ENCODE measurements around the gene PLXNB1. TPM values are rescaled to one million over a fixed set of nuclear protein-coding genes. Genes with fewer than 3 reads are reported as not detected.

The PLXNB1 gene
- total and polyA plus RNA-seq, 10 of the 15 experiments (the other 5 are each of a cell fraction or from before 2014, with no cell fraction given) = 0.18 to 15.1 (median 5.3) TPM

GRCh38 chr3:48411606-48412374, 18.1 kb downstream of the PLXNB1 start:
- RAD21 ChIA-PET (ENCODE audit: unreplicated experiment) = interaction anchor here (0.7 kb wide), 1 partner anchor 777 kb away, joined by 3 read pairs; no protein-coding TSS in a partner anchor
- WGBS (ENCODE audit: insufficient coverage, insufficient replicate concordance, low lambda C conversion rate, missing lambda C conversion rate) = 39% methylated on average over 10 of the region's 11 CpGs
- Histone ChIP-seq H3K36me3 (ENCODE audit: control insufficient read depth in 2 of 2, insufficient read depth in 2 of 2, low read length in 1 of 2) (no peaks in the 10 kb centered on the region), H4K20me1 (ENCODE audit: control insufficient read depth, insufficient read depth) (no peaks in the 10 kb centered on the region), H3K27ac (ENCODE audit: control insufficient read depth, insufficient read depth) (no peak overlapping the region), H3K4me1 (ENCODE audit: control insufficient read depth, insufficient read depth, low read length) (no peaks in the 10 kb centered on the region), H3K9me3 (replicated peaks; ENCODE audit: control insufficient read depth, insufficient read depth, low read length) (no peaks in the 10 kb centered on the region), H3K4me3 (no peak overlapping the region), H3K27me3 (replicated peaks in 1 of 2; ENCODE audit: control insufficient read depth in 2 of 2, insufficient read depth in 2 of 2, low read length in 1 of 2) (no peaks in the 10 kb centered on the region), H3K79me2 (ENCODE audit: control insufficient read depth, insufficient read depth, low read length) (no peaks in the 10 kb centered on the region), H3K4me2 (ENCODE audit: control insufficient read depth, insufficient read depth) (no peak overlapping the region), H2AFZ (ENCODE audit: control insufficient read depth, low read depth, low read length) (no peak overlapping the region), H3K9ac (ENCODE audit: control insufficient read depth, insufficient read depth, low read length) (no peak overlapping the region)
- DNase-seq (ENCODE audit: low read depth, low spot score) (no peak), FAIRE-seq (no peak), ATAC-seq (no peak)
- in situ Hi-C loops (cut with MboI) = no loop called here
- BruUV-seq (replicated peaks) = no TSS peak
- TF ChIP-seq ZBTB4 (CRISPR knock-in tag; IDR thresholded peaks at IDR 0.05) (no peak), SREBF1 (IDR thresholded peaks at IDR 0.05; ENCODE audit: low read length) (no peak), SMC3 (IDR thresholded peaks at IDR 0.05; ENCODE audit: borderline replicate concordance, low read length) (no peak), MYB (IDR thresholded peaks at IDR 0.05; ENCODE audit: borderline replicate concordance, low read depth, low read length) (no peak), IRF3 (IDR thresholded peaks at IDR 0.05) (no peak), IRF4 (IDR thresholded peaks at IDR 0.05; ENCODE audit: low read depth, low read length) (no peak)
- SMC1A ChIA-PET (ENCODE audit: uncharacterized antibody, unreplicated experiment) = no interaction called here
- POLR2A ChIA-PET = interaction anchor here (0.6 kb wide), 1 partner anchor 323 kb away, joined by 3 read pairs; no protein-coding TSS in a partner anchor
- intact Hi-C loops (cut with micrococcal nuclease; ENCODE audit: unreplicated experiment) = no loop called here
- CTCF ChIA-PET = interaction anchor here (2.7 to 22.0 kb wide), 2 partner anchors 11 to 24 kb away, joined by 8 to 757 read pairs; partner anchors contain the start of genes CCDC51 and TMA7
